ENCODE measurements around the gene NCAPG2. TPM values are rescaled to one million over a fixed set of nuclear protein-coding genes. Genes with fewer than 3 reads are reported as not detected.

NCAPG2 gene
- polyA plus RNA-seq, 1 of the 3 experiments (the other 2 are of a cell fraction) = 25.0 TPM

DNA sequence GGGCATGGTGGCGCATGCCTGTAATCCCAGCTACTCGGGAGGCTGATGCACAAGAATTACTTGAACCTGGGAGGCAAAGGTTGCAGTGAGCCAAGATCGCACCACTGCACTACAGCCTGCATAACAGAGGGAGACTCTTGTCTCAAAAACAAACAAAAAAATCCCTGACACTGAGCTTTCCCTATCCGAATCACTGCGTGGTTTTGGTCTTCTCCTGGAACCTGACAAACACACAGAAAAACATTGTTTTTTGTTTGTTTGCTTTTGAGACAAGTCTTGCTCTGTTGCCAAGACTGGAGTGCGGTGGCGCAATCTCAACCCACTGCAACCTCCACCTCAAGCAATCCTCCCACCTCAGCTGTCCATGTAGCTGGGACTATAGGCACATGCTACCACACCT is 66.6 kb downstream of the NCAPG2 start:
- Histone ChIP-seq H4K20me1 (ENCODE audit: insufficient read depth) (no peaks in the 10 kb centered on the region), H3K27ac (ENCODE audit: low read depth in 2 of 2, low read length in 1 of 2) (no peak overlapping the region), H3K4me2 (no peak overlapping the region), H3K9me2 (no peaks in the 10 kb centered on the region), H2AFZ (ENCODE audit: low read depth) (no peak overlapping the region), H3K27me3 (ENCODE audit: insufficient read depth) (no peaks in the 10 kb centered on the region), H3K9me3 (no peaks in the 10 kb centered on the region), H3K4me1 (ENCODE audit: control insufficient read depth in 1 of 2, insufficient read depth in 2 of 2, low read depth in 1 of 2, low read length in 1 of 2) (no peaks in the 10 kb centered on the region; a peak in 1 of 4 replicates), H3K4me3 (ENCODE audit: low read depth in 2 of 2, low read length in 1 of 2) (no peak overlapping the region), H3K36me3 (replicated peaks in 1 of 2; ENCODE audit: control insufficient read depth in 1 of 2, insufficient read depth in 2 of 2, low read length in 1 of 2) (peaks cover 0 to 42% of the 10 kb centered on the region in 2 experiments), H3K9ac (no peak overlapping the region), H3F3A (replicated peaks; ENCODE audit: insufficient read depth) (no peaks in the 10 kb centered on the region), H3K79me2 (ENCODE audit: insufficient read depth) (peaks cover 10% of the 10 kb centered on the region; the same call in 1 of the 2 replicates)
- TF ChIP-seq ZBTB33 (IDR thresholded peaks at IDR 0.05; ENCODE audit: borderline replicate concordance, low read depth) (no peak), NRF1 (IDR thresholded peaks at IDR 0.05; ENCODE audit: low read depth, low read length) (no peak), RCOR1 (IDR thresholded peaks at IDR 0.05; ENCODE audit: low read length) (no peak), SIN3A (IDR thresholded peaks at IDR 0.05; ENCODE audit: borderline replicate concordance, low read depth, low read length) (no peak), PBX3 (IDR thresholded peaks at IDR 0.05) (no peak), TEAD4 (IDR thresholded peaks at IDR 0.05; ENCODE audit: borderline replicate concordance, insufficient read depth) (no peak), ELF1 (IDR thresholded peaks at IDR 0.05) (no peak), SMC3 (IDR thresholded peaks at IDR 0.05; ENCODE audit: low read depth, low read length) (no peak), FOXJ3 (CRISPR knock-in tag; IDR thresholded peaks at IDR 0.05) (no peak), EZH2phosphoT487 (IDR thresholded peaks at IDR 0.05; ENCODE audit: borderline replicate concordance, low read depth) (no peak), YY1 (IDR thresholded peaks at IDR 0.05; ENCODE audit: low read depth) (no peak), REST (IDR thresholded peaks at IDR 0.05; ENCODE audit: low read depth, low read length) (no peak)
- TF ChIP-seq, protein P1, sequence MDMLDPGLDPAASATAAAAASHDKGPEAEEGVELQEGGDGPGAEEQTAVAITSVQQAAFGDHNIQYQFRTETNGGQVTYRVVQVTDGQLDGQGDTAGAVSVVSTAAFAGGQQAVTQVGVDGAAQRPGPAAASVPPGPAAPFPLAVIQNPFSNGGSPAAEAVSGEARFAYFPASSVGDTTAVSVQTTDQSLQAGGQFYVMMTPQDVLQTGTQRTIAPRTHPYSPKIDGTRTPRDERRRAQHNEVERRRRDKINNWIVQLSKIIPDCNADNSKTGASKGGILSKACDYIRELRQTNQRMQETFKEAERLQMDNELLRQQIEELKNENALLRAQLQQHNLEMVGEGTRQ (IDR thresholded peaks at IDR 0.05; ENCODE audit: borderline replicate concordance, low read depth, low read length) = no peak
- ChIA-PET POLR2A (no interaction called here), CTCF (interaction anchor here (2.2 kb wide), 1 partner anchor 9 kb away, joined by 10 read pairs; no protein-coding TSS in a partner anchor)
- 96% methylated on average over 7 of the region's 7 CpGs for WGBS (ENCODE audit: low lambda C conversion rate)
- no peak for DNase-seq

Data from SK-N-SH (cell line).